ENCODE data around the gene KRTAP3-1.

DNA sequence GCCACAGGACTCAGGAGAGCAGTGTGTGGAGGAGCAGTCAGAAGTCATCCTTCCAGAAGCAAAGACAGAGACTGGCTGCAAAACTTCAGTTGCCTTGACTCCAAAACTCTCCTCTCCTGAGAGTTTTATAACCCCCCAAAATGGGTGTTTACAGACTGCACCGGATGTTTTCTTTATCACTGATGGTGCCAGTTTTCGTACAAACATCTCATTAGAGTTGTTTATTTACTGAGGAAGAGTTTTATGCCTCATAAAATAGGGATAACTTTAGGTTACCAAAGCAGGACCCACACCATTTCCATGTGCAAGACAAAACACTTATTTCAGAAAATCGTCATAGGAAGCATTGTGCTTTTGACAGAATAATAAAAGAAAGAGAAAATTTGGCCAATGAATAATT is 24.7 kb downstream of the KRTAP3-1 start, which contains the start of gene KRT40:
- TF ChIP-seq, protein P1, sequence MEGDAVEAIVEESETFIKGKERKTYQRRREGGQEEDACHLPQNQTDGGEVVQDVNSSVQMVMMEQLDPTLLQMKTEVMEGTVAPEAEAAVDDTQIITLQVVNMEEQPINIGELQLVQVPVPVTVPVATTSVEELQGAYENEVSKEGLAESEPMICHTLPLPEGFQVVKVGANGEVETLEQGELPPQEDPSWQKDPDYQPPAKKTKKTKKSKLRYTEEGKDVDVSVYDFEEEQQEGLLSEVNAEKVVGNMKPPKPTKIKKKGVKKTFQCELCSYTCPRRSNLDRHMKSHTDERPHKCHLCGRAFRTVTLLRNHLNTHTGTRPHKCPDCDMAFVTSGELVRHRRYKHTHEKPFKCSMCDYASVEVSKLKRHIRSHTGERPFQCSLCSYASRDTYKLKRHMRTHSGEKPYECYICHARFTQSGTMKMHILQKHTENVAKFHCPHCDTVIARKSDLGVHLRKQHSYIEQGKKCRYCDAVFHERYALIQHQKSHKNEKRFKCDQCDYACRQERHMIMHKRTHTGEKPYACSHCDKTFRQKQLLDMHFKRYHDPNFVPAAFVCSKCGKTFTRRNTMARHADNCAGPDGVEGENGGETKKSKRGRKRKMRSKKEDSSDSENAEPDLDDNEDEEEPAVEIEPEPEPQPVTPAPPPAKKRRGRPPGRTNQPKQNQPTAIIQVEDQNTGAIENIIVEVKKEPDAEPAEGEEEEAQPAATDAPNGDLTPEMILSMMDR (IDR thresholded peaks at IDR 0.05) = no peak
- TF ChIP-seq POLR2AphosphoS5 (IDR thresholded peaks at IDR 0.05) (no peak), EP300 (IDR thresholded peaks at IDR 0.05) (no peak), POLR2A (IDR thresholded peaks at IDR 0.05) (no peak)

All from sigmoid colon (tissue), 4 donors.